ENCODE measurements around the gene SCGB2A2.

The SCGB2A2 gene

GRCh38 chr11:62307950-62308349, 38.0 kb downstream of the SCGB2A2 start:
- H3K27me3 ChIP-seq (ENCODE audit: control insufficient read depth, insufficient read depth, low read length): peaks cover 5% of the 10 kb centered on the region

DNA sequence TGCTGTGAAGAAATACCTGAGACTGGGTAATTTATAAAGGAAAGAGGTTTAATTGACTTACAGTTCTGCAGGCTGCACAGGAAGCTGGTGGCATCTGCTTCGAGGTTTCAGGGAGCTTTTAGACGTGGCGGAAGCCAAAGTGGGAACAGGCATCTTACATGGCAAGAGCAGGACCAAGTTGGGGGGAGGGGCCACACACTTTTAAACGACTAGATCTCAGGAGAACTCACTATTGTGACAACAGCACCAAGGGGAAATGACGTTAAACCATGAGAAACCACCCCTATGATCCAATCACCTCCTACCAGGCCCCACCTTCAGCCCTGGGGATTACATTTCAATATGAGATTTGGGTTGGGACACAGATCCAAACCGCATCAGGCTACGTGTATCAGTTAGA, 40.0 kb downstream of the SCGB2A2 start:
- Histone ChIP-seq H3K4me1 (ENCODE audit: control insufficient read depth, insufficient read depth, low read length) (no peaks in the 10 kb centered on the region), H3K27me3 (ENCODE audit: control insufficient read depth, insufficient read depth, low read length) (peaks cover 5% of the 10 kb centered on the region), H3K4me3 (ENCODE audit: low read depth, low read length) (no peak overlapping the region), H3K9me3 (ENCODE audit: control insufficient read depth, insufficient read depth, low read length) (no peaks in the 10 kb centered on the region), H3K9ac (ENCODE audit: low read depth, low read length) (no peak overlapping the region), H3K36me3 (ENCODE audit: control insufficient read depth, insufficient read depth, low read length) (no peaks in the 10 kb centered on the region)

More at GRCh38 chr11:62307950-62308349, 38.0 kb downstream of the SCGB2A2 start:
- no peaks in the 10 kb centered on the region for H3K36me3 ChIP-seq (ENCODE audit: control insufficient read depth, insufficient read depth, low read length)
- no peak overlapping the region for H3K4me3 ChIP-seq (ENCODE audit: low read depth, low read length)
- H3K4me1 ChIP-seq (ENCODE audit: control insufficient read depth, insufficient read depth, low read length): no peaks in the 10 kb centered on the region
- no peak overlapping the region for H3K9ac ChIP-seq (ENCODE audit: low read depth, low read length)
- H3K9me3 ChIP-seq (ENCODE audit: control insufficient read depth, insufficient read depth, low read length): no peaks in the 10 kb centered on the region

- Histone ChIP-seq H3K4me3 (ENCODE audit: low read depth, low read length) (no peak overlapping the region), H3K4me1 (ENCODE audit: control insufficient read depth, insufficient read depth, low read length) (no peaks in the 10 kb centered on the region), H3K27me3 (ENCODE audit: control insufficient read depth, insufficient read depth, low read length) (peaks cover 2% of the 10 kb centered on the region), H3K36me3 (ENCODE audit: control insufficient read depth, insufficient read depth, low read length) (no peaks in the 10 kb centered on the region), H3K9ac (ENCODE audit: low read depth, low read length) (no peak overlapping the region), H3K9me3 (ENCODE audit: control insufficient read depth, insufficient read depth, low read length) (no peaks in the 10 kb centered on the region)
These were observed 45.5 kb downstream of the SCGB2A2 start for GRCh38 chr11:62315431-62315830.

DNA sequence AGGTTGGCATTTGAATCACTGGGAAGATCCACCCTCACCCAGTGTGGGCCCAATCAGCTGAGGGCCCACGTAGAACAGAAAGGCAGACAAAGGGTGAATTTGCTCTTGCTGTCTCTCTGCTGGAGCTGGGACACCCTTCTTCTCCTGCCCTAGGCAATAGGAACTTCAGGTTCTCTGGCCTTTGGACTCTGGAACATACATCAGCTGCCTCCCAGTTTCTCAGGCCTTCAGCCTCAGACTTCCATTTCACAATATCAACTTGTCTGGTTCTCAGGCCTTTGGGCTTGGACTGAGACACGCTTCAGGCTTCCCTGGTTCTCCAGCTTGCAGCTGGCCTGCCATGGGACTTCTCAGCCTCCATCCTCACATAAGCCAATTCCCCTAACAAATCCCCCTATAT, 52.6 kb downstream of the SCGB2A2 start:
- Histone ChIP-seq H3K9me3 (ENCODE audit: control insufficient read depth, insufficient read depth, low read length) (no peaks in the 10 kb centered on the region), H3K36me3 (ENCODE audit: control insufficient read depth, insufficient read depth, low read length) (no peaks in the 10 kb centered on the region), H3K9ac (ENCODE audit: low read depth, low read length) (no peak overlapping the region), H3K27me3 (ENCODE audit: control insufficient read depth, insufficient read depth, low read length) (no peaks in the 10 kb centered on the region), H3K4me3 (ENCODE audit: low read depth, low read length) (no peak overlapping the region), H3K4me1 (ENCODE audit: control insufficient read depth, insufficient read depth, low read length) (peaks cover 6% of the 10 kb centered on the region)
